Memory B cell (primary cell): ENCODE measurements around the gene GPR137.
A peak's percentile ranks its signal among the peaks of the same experiment; 100 is the strongest.

Experiments
- ATAC-seq: fragments of 150-1000 bp; cut with Tn5 transposase; 2 replicates; pipeline ENCODE4 v1.10.0; 2021; ENCODE audit warnings: low read depth, mild to moderate bottlenecking, moderate library complexity
- DNase-seq, 2 donors: peaks; one replicate each; pipeline ENCODE4 v3.0.0; 2022; ENCODE audit warnings: low spot score in 2 of 2
- H3K27ac Mint-ChIP-seq: one replicate; pipeline ENCODE4 v1.8.0; 2022; ENCODE audit warnings: mild to moderate bottlenecking, moderate library complexity, mixed read lengths
- H3K27me3 Mint-ChIP-seq: one replicate; pipeline ENCODE4 v1.8.0; 2022; ENCODE audit warnings: mixed read lengths
- H3K36me3 Mint-ChIP-seq: one replicate; pipeline ENCODE4 v1.8.0; 2022; ENCODE audit warnings: mild to moderate bottlenecking, mixed read lengths
- H3K4me1 Mint-ChIP-seq: one replicate; pipeline ENCODE4 v1.8.0; 2022; ENCODE audit warnings: mixed read lengths
- H3K4me3 Mint-ChIP-seq: one replicate; pipeline ENCODE4 v1.8.0; 2022; ENCODE audit warnings: mild to moderate bottlenecking, moderate library complexity, mixed read lengths
- H3K9me3 Mint-ChIP-seq: one replicate; pipeline ENCODE4 v1.8.0; 2022; ENCODE audit warnings: mixed read lengths

GPR137 gene

GRCh38 chr11:64333556-64333955 lies 47.9 kb downstream of the GPR137 start:
- peaks cover 27% of the 10 kb centered on the region for H3K4me1 Mint-ChIP-seq
- no peaks in the 10 kb centered on the region for H3K36me3 Mint-ChIP-seq
- DNase-seq (no peak), ATAC-seq (no peak)
- no peak overlapping the region for H3K4me3 Mint-ChIP-seq
- no peaks in the 10 kb centered on the region for H3K27me3 Mint-ChIP-seq
- H3K9me3 Mint-ChIP-seq, result no peaks in the 10 kb centered on the region
- H3K27ac Mint-ChIP-seq, result no peak overlapping the region

- H3K4me3 Mint-ChIP-seq, result peak overlapping the region; percentile 67
- H3K36me3 Mint-ChIP-seq, result no peaks in the 10 kb centered on the region
- H3K9me3 Mint-ChIP-seq, result no peaks in the 10 kb centered on the region
- H3K27ac Mint-ChIP-seq, result peak overlapping the region; percentile 81
- DNase-seq, result peak; percentile 45 to 46
- ATAC-seq, result peak; percentile 63
- H3K4me1 Mint-ChIP-seq, result peaks cover 37% of the 10 kb centered on the region
- H3K27me3 Mint-ChIP-seq, result no peaks in the 10 kb centered on the region
Observed at GRCh38 chr11:64334764-64335735, 49.4 kb downstream of the GPR137 start.

GRCh38 chr11:64337538-64338249 lies 52.0 kb downstream of the GPR137 start:
- DNase-seq, result no peak
- Mint-ChIP-seq H3K4me3 (no peak overlapping the region), H3K4me1 (peaks cover 45% of the 10 kb centered on the region)

GRCh38 chr11:64338716-64339115 lies 53.1 kb downstream of the GPR137 start:
- DNase-seq, result no peak
- Mint-ChIP-seq H3K27ac (peak overlapping the region; percentile 99), H3K4me3 (peak overlapping the region; percentile 91), H3K4me1 (peaks cover 45% of the 10 kb centered on the region), H3K9me3 (no peaks in the 10 kb centered on the region), H3K27me3 (no peaks in the 10 kb centered on the region), H3K36me3 (peaks cover 7% of the 10 kb centered on the region)
- ATAC-seq, result no peak

More at GRCh38 chr11:64337538-64338249, 52.0 kb downstream of the GPR137 start:
- H3K27ac Mint-ChIP-seq, result no peak overlapping the region
- peaks cover 6% of the 10 kb centered on the region for H3K36me3 Mint-ChIP-seq
- ATAC-seq, result no peak
- H3K9me3 Mint-ChIP-seq, result no peaks in the 10 kb centered on the region
- H3K27me3 Mint-ChIP-seq, result no peaks in the 10 kb centered on the region
